Gastrocnemius medialis (tissue), 4 donors: Measurements from ENCODE around the gene LPAR4.

ENCODE experiments used
- CTCF ChIP-seq, 5 experiments: fragments of 450-650 bp in 3 of 5; fragments of 200-600 bp in 2 of 5; sonication (generic) in 2 of 5; IDR thresholded peaks in 4 of 5; conservative IDR thresholded peaks in 1 of 5; 1 replicate in 4 of 5; 2 replicates in 1 of 5; pipeline ENCODE4 v1.5.1; 2016 to 2019; ENCODE audit warnings: antibody characterized with exemption in 5 of 5, mild to moderate bottlenecking in 3 of 5, moderate library complexity in 3 of 5
- POLR2A ChIP-seq, 2 donors: fragments of 450-650 bp; IDR thresholded peaks; one replicate each; pipeline ENCODE4 v1.6.1; 2017; ENCODE audit warnings: antibody characterized with exemption in 2 of 2, mild to moderate bottlenecking in 2 of 2, moderate library complexity in 2 of 2

GRCh38 chrX:78801522-78801921, 54.0 kb downstream of the LPAR4 start:
- no peak for TF ChIP-seq POLR2A (IDR thresholded peaks at IDR 0.05)
- TF ChIP-seq CTCF (IDR thresholded peaks at IDR 0.05 in 4 of 5, conservative IDR thresholded peaks at IDR 0.05 in 1 of 5) = no peak
